GM11168 (cell line): ENCODE results near the gene KIF13A.
"Not testable (repeated sequence)": the region's sequence is repeated elsewhere in the genome, so short reads cannot be mapped to it uniquely, and the experiment has no call there.

Experiments used
- in situ Hi-C: fragments of 300-500 bp; cut with MboI; formaldehyde crosslinking; loops from one replicate; pipeline ENCODE4 v1.12.0; 2022; ENCODE audit warnings: low sequenced_read_pairs; ENCODE audit not compliant: unreplicated experiment

KIF13A gene

DNA sequence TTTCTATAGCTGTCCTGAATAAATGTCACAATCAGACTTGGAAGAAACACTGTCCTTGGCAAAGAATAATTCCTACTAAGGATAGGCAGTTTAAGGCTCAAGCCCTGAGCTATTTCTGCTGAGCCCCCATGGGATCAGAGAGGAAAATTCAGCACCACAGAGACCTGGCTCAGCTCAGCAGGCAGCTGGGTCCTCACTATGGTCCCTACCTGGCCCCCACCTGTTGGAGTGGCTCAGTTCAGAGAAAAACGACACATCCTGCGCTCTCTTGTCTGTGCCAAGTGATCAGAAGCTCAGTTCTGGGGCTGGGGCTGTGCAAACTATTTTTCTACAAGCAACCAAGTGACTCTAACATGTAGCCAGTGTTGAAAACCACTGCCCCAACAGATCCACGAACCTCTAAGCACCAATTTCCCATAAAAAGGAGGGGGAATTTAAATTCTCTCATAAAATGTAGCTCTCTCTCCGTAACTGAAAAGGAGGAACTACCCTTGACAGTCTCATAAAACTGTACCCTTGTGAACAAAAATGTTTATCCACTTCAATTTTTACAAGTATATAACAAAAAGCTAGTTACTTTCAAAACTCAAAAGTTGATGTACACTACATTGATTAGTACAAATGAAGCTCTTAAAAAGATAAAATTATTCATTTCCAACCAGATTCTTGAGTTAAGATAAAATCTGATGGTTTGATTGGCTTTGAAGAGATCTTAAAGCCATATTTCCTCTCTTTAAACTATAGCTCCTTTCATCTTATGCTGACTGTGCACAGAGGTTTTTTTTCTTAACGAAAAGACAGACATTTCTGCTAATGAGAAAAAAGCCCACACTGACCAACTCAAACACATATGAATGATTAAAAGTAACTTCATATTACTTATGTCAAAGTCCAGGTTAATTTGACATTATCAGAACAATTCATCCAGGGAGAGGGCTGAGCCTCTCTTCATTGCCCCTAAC lies 52.0 kb downstream of the KIF13A start:
- in situ Hi-C loops: no loop called here

DNA sequence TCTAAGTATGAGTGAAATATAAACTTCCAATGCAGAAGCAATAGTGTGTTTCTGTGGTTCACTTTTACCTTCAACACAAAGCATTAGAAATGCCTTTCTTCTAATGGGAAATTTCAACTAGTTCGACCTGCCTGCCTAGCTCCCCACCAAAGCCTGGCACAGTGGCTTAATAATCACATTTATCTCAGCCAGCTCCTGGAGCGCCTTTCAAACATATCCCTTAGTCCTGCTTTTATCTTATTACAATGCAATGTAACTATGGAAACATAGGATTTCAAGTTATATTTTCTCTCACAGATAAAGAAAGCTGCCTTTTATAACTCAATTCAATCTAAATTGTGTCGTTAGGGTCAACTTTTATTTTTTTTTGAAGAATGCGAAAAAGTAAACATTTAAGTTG lies 53.7 kb downstream of the KIF13A start:
- in situ Hi-C loops: no loop called here

DNA sequence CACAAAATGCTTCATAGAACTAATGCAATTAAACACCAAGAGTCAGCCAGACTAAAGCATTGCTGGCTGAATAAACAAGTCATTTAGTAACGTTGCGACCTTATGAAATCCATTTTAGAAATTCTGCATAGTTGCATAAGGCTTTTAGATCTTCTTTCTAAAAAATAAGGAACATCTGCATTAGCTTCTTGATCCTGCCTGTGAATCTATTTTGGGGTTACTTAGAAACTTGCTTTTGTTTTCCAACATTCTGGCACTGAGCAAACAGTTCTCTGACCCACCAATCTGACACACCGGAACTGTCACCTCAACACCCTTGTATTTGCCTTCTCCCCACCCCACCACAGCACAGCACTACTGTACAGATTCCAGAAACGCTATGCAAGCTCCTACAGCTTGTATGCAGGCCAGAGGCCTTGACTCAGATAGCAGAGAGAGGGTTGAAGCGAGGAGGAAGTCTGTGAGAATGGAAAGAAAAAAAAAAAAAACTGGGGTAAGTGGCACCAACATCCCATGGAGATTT lies 55.0 kb downstream of the KIF13A start:
- in situ Hi-C loops: no loop called here

DNA sequence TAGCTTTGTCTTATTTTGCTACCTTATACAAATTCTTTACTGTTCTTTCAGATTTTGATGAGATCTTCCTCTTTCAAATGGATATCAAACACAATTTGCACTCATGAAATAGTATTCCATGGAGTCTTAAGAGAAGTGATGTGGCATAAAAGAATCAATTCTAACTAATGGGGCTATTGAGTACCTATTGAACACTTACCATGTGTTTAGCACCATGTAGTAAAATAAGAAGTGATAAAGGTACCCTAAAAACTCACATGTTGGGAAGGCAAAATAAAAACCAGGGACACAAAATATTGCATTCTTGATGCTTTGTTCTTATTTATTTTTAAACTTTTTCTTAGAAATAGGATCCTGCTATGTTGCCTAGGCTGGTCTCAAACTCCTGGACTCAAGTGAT lies 56.2 kb downstream of the KIF13A start:
- in situ Hi-C loops: no loop called here

DNA sequence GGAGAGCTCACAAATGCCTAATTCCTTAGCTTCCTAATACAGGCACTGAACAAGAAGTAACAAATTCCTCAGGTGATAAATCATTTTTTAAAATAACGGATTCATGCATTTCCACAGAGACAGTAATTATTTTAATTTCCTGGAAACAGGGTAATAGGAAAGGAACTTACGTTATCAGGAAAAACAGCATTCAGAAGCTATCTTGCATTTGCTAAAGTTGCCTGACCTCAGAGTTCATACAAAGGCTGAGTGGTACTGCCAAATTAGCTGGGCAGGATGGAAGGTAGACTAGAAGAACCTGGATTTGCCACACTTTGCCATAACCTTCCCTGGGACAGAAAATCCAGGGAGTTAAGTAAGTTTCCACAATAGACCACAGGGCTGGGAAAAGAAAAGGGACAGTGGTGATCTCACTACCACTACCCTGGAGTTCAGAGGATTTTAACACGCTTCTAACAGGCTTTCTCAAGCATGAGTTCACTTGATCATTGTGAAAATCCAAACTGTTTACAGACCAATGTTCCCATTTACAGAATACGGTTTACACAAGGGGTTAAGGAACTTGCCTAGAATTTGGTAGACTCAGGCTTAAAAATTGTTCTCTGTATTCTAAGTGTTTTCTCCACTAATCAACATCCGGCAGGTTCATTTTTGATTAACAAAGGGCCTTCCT lies 57.0 kb downstream of the KIF13A start:
- in situ Hi-C loops: no loop called here

DNA sequence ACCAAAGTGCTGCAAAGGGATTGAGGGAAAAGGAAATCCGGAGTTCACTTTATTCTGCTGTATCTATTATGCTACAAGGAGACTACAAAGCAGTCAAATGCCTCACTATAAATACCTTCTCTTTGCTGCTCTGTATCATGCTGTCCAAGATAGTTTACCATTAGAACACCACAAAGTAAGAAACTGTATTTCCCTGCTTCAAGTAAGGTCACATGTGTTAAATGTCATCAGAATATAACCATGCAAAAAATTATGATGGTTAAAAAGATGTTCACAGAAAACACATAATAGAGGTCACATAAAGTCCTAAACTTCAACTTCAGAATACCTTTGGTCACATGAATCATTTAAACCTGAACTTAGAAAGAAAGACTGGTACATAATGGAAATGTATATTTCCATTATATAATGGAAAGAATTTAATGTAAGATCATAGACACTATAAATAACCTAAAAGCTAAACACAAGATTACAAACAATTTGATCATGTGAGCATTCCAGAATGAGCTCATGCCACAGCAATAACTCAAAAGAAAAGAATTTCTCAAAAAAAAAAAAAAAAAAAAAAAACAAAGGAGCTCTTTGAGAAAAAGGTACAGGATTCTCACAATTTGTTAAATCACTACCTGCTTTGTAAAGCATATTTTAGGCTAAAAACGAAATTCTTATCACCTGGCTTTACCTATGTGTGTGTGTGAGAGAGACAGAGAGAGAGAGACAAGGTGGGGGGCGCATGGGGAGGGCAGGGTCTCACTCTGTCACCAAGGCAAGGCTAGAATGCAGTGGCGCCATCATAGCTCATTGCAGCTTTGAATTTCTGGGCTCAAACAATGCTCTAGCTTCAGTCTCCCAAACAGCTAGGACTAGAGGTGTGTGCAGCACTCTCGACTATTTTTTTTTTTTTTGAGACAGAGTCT lies 58.7 kb downstream of the KIF13A start:
- in situ Hi-C loops: no loop called here

DNA sequence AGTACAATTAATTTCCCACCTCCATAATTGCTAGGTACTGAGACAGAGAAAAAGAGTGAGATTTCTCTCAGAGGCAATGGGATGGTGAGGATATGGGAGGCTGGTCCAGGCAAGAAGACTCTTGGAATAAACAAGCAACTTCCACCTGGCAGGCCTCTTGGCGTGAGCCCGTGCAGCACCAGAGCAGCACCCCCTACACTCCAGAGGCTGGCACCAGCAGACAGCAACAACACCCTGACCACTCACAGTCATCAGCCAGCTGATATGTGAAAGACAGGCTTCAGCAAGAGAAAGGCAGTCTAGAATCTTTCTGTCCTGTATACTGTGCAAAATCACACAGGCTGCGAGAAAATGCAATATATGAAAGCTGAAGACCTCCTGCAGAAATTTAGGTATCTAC lies 59.7 kb downstream of the KIF13A start:
- in situ Hi-C loops: no loop called here

DNA sequence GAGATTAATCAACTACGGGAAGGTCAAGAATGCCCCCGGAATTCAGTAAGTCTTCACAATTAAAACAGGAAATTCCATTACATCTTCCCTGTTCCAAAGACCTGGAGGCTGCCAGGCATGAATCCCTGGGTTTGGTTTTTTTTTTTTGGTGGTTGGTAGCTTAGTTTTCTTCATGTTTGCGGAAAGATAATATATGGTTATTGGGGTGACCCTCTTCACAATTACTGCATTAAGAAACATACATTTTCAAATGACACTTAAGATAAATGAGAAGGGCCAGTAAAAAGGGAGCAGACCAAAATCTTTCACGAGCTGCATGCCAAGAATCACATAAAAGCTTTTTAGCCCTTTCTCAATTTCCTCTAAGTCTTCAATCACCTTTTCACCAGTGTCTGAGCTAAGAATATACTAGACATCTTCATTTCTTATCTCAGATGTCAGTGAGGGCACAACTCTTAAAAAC lies 64.0 kb downstream of the KIF13A start:
- in situ Hi-C loops: no loop called here

DNA sequence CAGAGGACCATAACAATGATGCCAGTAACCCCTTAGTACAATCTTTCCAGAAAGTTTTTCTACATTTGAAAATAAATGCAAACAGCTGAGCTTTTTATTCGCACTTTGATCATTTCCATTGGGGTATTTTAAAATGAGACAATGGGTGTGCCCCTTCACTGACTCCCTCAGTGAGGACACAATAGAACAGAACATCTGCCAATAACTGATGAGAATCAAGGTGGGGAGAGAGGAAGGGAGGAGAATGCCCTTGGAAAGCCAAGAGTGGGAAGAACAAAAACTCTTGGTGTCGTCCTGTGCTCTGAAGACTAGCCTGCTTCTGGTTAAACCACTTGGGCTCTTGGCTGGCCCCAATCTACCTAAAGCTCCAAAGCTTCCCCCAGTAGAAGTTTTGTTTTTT lies 66.0 kb downstream of the KIF13A start:
- in situ Hi-C loops: no loop called here

DNA sequence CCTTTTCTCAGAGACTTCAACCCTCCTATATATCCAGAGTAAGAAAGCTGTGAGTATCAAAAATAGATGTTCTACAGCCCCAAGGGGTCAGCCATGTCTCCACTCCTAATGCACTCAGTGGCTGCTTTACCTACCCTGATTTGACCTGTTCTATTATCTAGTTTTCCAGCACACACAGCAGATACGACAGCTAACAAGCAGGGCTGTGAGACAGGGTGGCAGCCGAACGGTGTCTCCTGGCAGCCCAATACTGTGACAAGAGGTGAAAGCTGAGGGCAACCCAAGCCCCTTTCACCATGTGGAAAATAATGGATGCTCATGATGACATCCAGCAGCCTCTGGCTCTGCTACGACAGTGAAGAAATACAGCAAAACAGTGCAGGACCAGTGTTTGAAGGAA lies 67.9 kb downstream of the KIF13A start:
- in situ Hi-C loops: no loop called here

DNA sequence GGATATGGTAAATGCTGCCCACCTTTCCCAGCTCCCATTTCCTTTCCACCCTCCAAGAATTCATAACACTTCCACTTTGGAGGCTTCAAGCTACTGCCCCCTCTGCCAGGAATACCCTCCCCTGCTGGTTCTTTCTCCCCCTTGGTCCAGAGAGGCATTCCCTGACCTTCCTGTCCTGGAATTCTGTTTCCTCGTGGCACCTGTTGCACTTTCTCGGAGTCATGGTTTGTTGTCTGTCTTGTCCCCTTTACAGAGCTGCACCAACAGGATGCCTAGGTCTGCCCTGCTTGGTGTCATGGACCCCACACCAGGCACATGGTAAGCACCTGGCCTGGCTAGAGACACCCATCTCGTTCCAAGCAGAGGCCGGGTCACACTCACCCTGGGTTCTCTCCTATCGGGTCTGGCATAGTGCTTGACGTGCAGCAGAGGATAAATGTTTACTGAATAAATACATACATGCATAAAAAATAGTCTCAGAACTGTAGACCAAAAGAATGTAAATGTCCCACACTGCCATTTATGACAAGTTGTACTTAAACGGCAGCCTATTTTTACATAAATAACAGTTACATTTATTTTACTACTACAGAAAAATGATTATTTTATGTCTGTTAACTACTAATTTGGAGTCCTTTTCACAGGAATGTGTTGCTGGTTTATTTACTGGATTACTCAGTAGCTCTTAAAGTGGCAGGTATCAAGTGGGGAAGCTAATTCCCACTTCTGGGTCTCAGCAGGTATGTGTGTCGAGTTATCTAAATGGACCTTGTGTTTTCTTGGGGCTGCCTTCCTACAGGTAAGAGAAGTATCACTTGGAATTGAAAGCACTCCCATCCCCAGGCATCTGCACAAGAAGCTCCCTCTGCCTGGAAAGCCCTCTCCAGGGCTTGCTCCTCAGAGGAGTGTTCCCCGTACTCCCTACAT lies 69.3 kb downstream of the KIF13A start:
- in situ Hi-C loops: no loop called here

DNA sequence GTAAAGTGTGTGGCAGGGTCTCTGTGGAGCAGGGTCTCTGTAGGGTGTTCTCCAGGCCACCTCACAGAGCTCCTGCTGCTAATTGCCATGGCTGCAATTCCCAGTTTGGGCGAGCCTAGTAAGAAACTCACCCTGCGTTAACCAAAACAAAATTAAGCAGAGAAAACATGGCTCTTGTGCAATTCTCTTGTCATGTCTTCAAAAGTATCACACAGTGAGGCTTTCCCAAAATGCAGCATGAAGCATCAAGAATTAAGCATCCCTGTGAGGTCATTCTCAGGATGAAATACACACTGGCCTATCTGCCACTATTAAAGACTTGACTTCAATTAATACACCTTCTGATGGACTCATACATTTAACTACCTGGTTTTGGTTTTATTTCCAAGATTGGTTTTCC lies 72.8 kb downstream of the KIF13A start:
- in situ Hi-C loops: no loop called here

DNA sequence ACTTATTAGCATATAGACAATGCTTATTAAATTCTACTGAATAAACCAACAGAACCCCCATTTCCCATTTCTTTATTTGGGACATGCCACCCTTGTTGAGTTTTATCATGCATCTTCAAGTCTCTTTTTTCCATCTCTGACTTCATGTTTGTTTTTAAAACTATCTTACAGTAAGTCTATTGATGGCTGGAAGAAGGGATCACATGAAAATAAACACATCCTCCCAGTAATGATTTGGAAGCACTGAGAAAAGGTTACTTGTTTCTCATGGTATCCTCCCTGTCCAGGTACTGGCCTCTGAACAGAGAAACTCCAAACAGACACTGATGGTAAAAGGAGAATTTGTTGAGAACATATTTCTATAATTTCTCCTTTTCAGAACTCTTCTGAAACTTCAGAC lies 74.9 kb downstream of the KIF13A start:
- in situ Hi-C loops: no loop called here

DNA sequence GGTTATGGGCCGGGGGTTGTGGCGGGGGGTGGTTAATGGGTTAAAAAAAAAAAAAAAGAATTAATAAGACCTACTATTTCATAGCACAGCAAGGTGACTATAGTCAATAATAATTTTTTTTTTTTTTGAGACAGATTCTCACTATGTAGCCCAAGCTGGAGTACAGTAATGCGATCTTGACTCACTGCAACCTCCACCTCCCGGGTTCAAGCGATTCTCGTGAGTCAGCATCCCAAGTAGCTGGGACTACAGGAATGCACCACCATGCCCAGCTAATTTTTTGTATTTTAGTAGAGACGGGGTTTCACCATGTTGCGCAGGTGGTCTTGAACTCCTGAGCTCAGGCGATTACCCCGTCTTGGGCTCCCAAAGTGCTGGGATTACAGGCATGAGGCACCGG lies 75.8 kb downstream of the KIF13A start:
- in situ Hi-C loops: not testable (repeated sequence)

DNA sequence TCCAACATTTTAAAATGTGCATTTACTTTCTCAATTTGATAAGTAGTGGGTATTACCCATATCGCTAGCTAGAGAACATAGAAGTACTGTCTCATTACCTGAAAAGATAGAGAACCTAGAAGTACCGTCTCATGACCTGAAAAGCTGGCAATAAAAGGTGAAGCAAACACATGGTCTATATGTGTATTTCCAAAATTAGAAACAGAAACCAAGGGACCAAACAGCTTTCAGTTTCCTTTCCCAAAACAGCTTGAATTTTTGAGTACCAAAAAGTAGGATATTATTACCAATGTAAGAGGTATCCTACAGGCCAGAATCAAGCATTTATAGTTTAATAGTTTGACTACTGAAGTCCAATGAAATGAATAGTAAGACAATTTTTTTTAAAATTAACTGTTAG lies 77.2 kb downstream of the KIF13A start:
- in situ Hi-C loops: no loop called here

DNA sequence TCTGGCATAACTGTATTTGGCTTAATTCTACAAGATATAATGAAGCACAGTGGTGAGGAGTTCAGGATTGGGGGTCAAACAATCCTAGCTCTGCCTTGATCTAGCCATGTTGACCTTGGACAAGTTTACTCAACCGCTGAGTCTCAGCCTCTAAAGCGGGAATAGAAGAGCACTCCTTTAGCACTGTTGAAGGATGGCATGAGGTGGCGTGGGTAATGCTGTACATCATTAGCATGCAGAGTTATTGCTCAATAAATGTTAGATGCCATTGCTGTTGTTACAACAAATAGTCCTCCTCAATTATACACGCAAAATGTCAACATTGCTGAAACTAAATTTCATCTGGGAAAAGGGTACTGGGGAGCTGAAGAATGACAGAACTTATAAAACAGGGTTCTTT lies 78.6 kb downstream of the KIF13A start:
- in situ Hi-C loops: no loop called here

DNA sequence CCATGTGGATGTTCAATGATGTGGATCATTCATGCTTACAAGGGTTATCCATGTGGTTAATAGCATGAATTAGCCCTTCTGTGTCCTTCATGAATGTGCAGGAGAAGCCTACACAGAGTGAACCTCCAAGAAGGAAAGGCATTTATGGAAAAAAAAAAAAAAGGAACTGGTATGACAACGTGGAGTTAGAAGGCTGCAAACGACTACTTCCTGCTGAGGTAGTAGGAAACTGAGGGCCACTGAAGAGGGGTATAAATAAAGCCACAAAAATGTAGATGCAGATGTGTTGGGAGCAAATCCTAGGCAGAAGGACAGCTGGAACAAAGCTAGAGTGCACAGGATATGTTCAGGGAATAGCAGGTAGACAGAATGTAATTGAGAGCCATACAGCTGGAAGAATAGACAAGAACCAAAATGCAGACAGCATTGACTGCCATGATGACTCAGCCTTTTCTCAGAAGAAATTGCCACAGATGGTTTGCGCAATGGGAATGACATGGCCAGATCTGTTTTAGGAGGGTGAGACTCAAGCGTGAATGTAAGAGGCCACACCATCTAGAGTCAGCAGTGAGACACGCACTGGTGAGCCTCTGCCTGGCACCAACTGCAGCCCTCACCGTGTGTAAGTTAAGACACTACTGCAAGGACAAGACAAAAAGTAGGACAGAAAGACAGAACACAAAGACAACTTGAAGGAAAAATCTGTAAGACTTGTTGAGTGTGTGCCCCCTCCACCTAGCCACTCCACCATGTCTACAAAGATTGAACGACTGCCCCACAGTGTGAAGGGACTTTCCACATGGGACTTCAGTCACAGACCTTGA lies 79.8 kb downstream of the KIF13A start:
- in situ Hi-C loops: no loop called here
